GM21825 (cell line): Measurements from ENCODE around the gene DGUOK.
"Not testable (repeated sequence)": the region's sequence is repeated elsewhere in the genome, so short reads cannot be mapped to it uniquely, and the experiment has no call there.

Source experiments
- ATAC-seq: cut with Tn5 transposase; IDR thresholded peaks from one replicate; pipeline ENCODE4 v1.9.1; 2021; ENCODE audit warnings: mild to moderate bottlenecking, moderate library complexity; ENCODE audit not compliant: unreplicated experiment

Gene DGUOK

GRCh38 chr2:73899801-73900336 is 26.8 kb upstream of the DGUOK start:
- ATAC-seq, result no peak

- ATAC-seq, result no peak
Measured at GRCh38 chr2:73901143-73901542, 25.5 kb upstream of the DGUOK start.

GRCh38 chr2:73902284-73902683 is 24.4 kb upstream of the DGUOK start:
- ATAC-seq, result no peak

- no peak for ATAC-seq
Measured at GRCh38 chr2:73903313-73903712, 23.4 kb upstream of the DGUOK start.

- ATAC-seq, result not testable (repeated sequence)
Measured at GRCh38 chr2:73903949-73904613, 22.6 kb upstream of the DGUOK start.

GRCh38 chr2:73904952-73905351 is 21.7 kb upstream of the DGUOK start:
- no peak for ATAC-seq

- no peak for ATAC-seq
Measured at GRCh38 chr2:73906847-73907505, 19.7 kb upstream of the DGUOK start.

- ATAC-seq, result no peak
Measured at GRCh38 chr2:73907840-73908452, 18.7 kb upstream of the DGUOK start.

GRCh38 chr2:73908689-73909652 is 17.7 kb upstream of the DGUOK start:
- ATAC-seq, result no peak

GRCh38 chr2:73910873-73911547 is 15.7 kb upstream of the DGUOK start:
- ATAC-seq, result no peak

GRCh38 chr2:73911548-73912208 is 15.0 kb upstream of the DGUOK start:
- no peak for ATAC-seq

GRCh38 chr2:73913414-73914054 is 13.1 kb upstream of the DGUOK start:
- ATAC-seq, result no peak

- no peak for ATAC-seq
Measured at GRCh38 chr2:73914667-73915066, 12.0 kb upstream of the DGUOK start.

GRCh38 chr2:73915437-73915993 is 11.2 kb upstream of the DGUOK start:
- ATAC-seq, result no peak

GRCh38 chr2:73916666-73917065 is 10.0 kb upstream of the DGUOK start:
- no peak for ATAC-seq

- no peak for ATAC-seq
Measured at GRCh38 chr2:73917296-73917695, 9.4 kb upstream of the DGUOK start.

GRCh38 chr2:73917696-73918207 is 8.9 kb upstream of the DGUOK start:
- ATAC-seq, result no peak

- no peak for ATAC-seq
Measured at GRCh38 chr2:73918856-73919255, 7.8 kb upstream of the DGUOK start.
